Calu3 (cell line): ENCODE results near the gene LGALS4. TPM values are rescaled to one million over a fixed set of nuclear protein-coding genes. Genes with fewer than 3 reads are reported as not detected.

Experiments used
- BruUV-seq: library from RNA; stranded (reverse); fragments of 400-500 nt; replicated peaks from 2 replicates; lab custom pipeline; 2021; lab: Mats Ljungman, UMichigan
- CTCF ChIA-PET: fragments of 300-600 bp; sonication (Branson Sonifier 250); formaldehyde crosslinking; loops from one replicate; lab custom pipeline; 2022; ENCODE audit warnings: antibody characterized with exemption; lab: Charles Lee
- DNase-seq: peaks from one replicate; pipeline ENCODE4 v3.0.0; 2022
- H3K27ac Mint-ChIP-seq: one replicate; pipeline ENCODE4 v1.8.0; 2022; ENCODE audit warnings: mixed read lengths; ENCODE audit not compliant: unreplicated experiment
- H3K27me3 Mint-ChIP-seq: one replicate; pipeline ENCODE4 v1.8.0; 2022; ENCODE audit warnings: mixed read lengths; ENCODE audit not compliant: unreplicated experiment
- H3K36me3 Mint-ChIP-seq: one replicate; pipeline ENCODE4 v1.8.0; 2022; ENCODE audit warnings: mild to moderate bottlenecking, moderate library complexity, mixed read lengths; ENCODE audit not compliant: insufficient read depth, unreplicated experiment
- H3K4me1 Mint-ChIP-seq: one replicate; pipeline ENCODE4 v1.8.0; 2022; ENCODE audit warnings: mild to moderate bottlenecking, low read depth, mixed read lengths; ENCODE audit not compliant: unreplicated experiment
- H3K4me3 Mint-ChIP-seq: one replicate; pipeline ENCODE4 v1.8.0; 2022; ENCODE audit warnings: mild to moderate bottlenecking, low read depth, moderate library complexity, mixed read lengths; ENCODE audit not compliant: unreplicated experiment
- H3K9me3 Mint-ChIP-seq: one replicate; pipeline ENCODE4 v1.8.0; 2022; ENCODE audit warnings: low read depth, mixed read lengths; ENCODE audit not compliant: unreplicated experiment
- intact Hi-C: fragments of 100-400 bp; cut with micrococcal nuclease; formaldehyde crosslinking; loops from one replicate; pipeline ENCODE4 v1.10.0; 2022; ENCODE audit not compliant: unreplicated experiment
- total RNA-seq: library from RNA; stranded (reverse); gene quantifications from 2 replicates; pipeline ENCODE4 v1.2.3, GENCODE V29; 2022
- TF ChIP-seq, protein P1 (sequence below): fragments of 200-600 bp; IDR thresholded peaks from one replicate; pipeline ENCODE4 v1.8.0; 2022; ENCODE audit warnings: antibody characterized with exemption; ENCODE audit not compliant: unreplicated experiment

LGALS4 gene
- total RNA-seq, 1 experiment from 2014 or later = 321 TPM

DNA sequence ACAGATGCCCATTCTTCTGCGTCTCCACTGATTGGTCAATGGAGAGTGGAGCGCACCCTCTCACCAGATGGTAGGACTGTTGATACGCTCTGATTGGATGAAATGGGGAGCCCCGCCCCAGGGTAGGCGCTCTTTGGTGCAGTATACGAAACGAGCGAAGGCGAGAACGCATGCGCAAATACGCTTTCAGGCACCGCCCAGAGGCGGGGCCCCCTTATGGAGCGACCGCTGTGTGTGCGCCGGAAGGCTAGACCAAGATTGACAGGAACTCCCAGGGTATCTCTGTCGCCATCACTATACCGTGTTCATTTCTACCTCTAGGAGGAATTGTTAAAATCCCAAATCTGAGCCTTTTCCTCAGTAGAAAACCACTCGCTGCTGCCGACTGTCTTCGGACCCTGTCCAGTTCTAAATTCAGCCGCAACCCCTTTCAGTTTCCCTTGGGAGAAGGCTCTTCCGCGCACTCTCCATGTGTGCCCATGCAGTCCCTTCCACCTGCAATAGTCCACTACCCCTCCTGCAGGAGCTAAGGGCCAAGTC is 37.8 kb upstream of the LGALS4 start:
- Mint-ChIP-seq H3K27ac (peak overlapping the region; percentile 98), H3K4me1 (peaks cover 36% of the 10 kb centered on the region), H3K9me3 (no peaks in the 10 kb centered on the region), H3K4me3 (peak overlapping the region; percentile 82), H3K36me3 (peaks cover 78% of the 10 kb centered on the region), H3K27me3 (peaks cover 14% of the 10 kb centered on the region)
- peak; percentile 99 for DNase-seq
- intact Hi-C loops = loop anchor here (1.0 to 5.0 kb wide), 2 partner anchors 37 to 80 kb away; partner anchors contain the start of genes MRPS12 and SARS2
- BruUV-seq = TSS peak; percentile 88
- TF ChIP-seq, protein P1, sequence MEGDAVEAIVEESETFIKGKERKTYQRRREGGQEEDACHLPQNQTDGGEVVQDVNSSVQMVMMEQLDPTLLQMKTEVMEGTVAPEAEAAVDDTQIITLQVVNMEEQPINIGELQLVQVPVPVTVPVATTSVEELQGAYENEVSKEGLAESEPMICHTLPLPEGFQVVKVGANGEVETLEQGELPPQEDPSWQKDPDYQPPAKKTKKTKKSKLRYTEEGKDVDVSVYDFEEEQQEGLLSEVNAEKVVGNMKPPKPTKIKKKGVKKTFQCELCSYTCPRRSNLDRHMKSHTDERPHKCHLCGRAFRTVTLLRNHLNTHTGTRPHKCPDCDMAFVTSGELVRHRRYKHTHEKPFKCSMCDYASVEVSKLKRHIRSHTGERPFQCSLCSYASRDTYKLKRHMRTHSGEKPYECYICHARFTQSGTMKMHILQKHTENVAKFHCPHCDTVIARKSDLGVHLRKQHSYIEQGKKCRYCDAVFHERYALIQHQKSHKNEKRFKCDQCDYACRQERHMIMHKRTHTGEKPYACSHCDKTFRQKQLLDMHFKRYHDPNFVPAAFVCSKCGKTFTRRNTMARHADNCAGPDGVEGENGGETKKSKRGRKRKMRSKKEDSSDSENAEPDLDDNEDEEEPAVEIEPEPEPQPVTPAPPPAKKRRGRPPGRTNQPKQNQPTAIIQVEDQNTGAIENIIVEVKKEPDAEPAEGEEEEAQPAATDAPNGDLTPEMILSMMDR = no peak
- CTCF ChIA-PET = interaction anchor here (0.7 to 3.3 kb wide), 2 partner anchors 12 to 340 kb away, joined by 3 to 19 read pairs; no protein-coding TSS in a partner anchor

- intact Hi-C loops = loop anchor here (1.0 to 5.0 kb wide), 2 partner anchors 37 to 80 kb away; partner anchors contain the start of genes MRPS12 and SARS2
- CTCF ChIA-PET = interaction anchor here (0.8 to 1.0 kb wide), 3 partner anchors 50 to 188 kb away, joined by 3 to 4 read pairs (median 3); partner anchors contain the start of genes NFKBIB and SIRT2
- H3K27ac Mint-ChIP-seq = peak within 1 kb of the TSS; percentile 98
- peaks cover 36% of the 10 kb centered on the region for H3K4me1 Mint-ChIP-seq
- BruUV-seq = no TSS peak
- peak; percentile 100 for DNase-seq
- peaks cover 14% of the 10 kb centered on the region for H3K27me3 Mint-ChIP-seq
- TF ChIP-seq, protein P1 = peak; percentile 76
- H3K9me3 Mint-ChIP-seq = no peaks in the 10 kb centered on the region
- peak within 1 kb of the TSS; percentile 82 for H3K4me3 Mint-ChIP-seq
- H3K36me3 Mint-ChIP-seq = peaks cover 83% of the 10 kb centered on the region
Observed at GRCh38 chr19:38849860-38850435, 37.2 kb upstream of the LGALS4 start, which contains the start of gene HNRNPL. Gene HNRNPL (minus strand): TSS chr19:38849986. CDS start chr19:38849966, 20 bp downstream.

DNA sequence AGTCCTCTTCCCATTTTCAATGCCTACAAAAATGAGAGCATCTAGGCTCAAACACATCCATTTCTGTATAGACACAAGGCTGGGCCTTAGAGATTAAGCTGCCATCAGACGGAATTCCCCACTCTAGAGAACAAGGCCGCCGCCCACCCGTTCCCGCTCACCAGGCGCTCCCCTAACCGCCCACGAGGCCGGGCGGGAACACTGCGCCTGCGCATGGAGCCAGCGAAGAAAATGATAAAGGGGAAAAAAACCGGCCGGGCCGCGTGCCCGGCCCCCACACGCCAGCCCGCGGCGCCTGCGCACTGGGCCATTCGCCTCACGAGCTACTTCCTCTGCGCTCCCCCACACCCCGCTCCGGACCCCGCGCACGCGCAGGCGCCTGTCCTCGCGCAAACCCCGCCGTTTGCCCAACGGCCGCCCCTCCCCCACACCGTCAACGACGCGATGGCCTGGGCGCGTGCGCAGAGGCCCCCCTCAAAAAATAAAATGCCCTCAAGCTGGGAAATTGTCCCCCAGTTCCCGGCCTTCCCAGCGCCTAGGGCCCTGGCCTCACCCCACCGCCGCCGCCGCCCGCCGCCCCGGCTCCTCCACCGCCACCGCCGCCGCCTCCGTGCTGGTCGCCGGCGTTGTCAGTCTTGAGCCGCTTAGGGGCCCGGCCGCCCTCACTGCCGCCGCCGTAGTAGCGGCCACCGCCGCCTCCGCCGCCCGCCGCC is 36.6 kb upstream of the LGALS4 start:
- peak; percentile 99 for DNase-seq
- Mint-ChIP-seq H3K36me3 (peaks cover 90% of the 10 kb centered on the region), H3K9me3 (no peaks in the 10 kb centered on the region), H3K4me1 (peaks cover 36% of the 10 kb centered on the region), H3K27ac (peak overlapping the region; percentile 98), H3K27me3 (peaks cover 14% of the 10 kb centered on the region), H3K4me3 (peak overlapping the region; percentile 82)
- CTCF ChIA-PET = interaction anchor here (0.5 to 1.0 kb wide), 8 partner anchors 17 to 293 kb away, joined by 3 to 8 read pairs (median 3); partner anchors contain the start of genes ECH1, MRPS12, NFKBIB and SARS2
- BruUV-seq = no TSS peak
- TF ChIP-seq, protein P1 = no peak
- intact Hi-C loops = no loop called here
